Activated naive CD4-positive, alpha-beta T cell treated with anti-CD3 and anti-CD28 coated beads, Interleukin-2, amount 50 U/mL, for 16 hours (primary cell): ENCODE results near the gene MPP2.
"Not testable (repeated sequence)": the region's sequence is repeated elsewhere in the genome, so short reads cannot be mapped to it uniquely, and the experiment has no call there.

Experiments
- DNase-seq: peaks from one replicate; pipeline ENCODE4 v3.0.0-alpha.2; 2020

MPP2 gene

GRCh38 chr17:43907425-43907981 is at the start of gene MPP2:
Gene MPP2 (minus strand): TSS chr17:43907536. CDS start chr17:43904460, 3,076 bp downstream.
- DNase-seq: peak; percentile 65

- DNase-seq: no peak
Measured at GRCh38 chr17:43956222-43956621, 48.9 kb upstream of the MPP2 start.

- DNase-seq: no peak
Measured at GRCh38 chr17:43953746-43954145, 46.4 kb upstream of the MPP2 start, which contains the start of gene PYY. Gene PYY (minus strand): TSS chr17:43953940. CDS start chr17:43953483, 457 bp downstream.

GRCh38 chr17:43952724-43953666 is 45.7 kb upstream of the MPP2 start:
- no peak for DNase-seq

GRCh38 chr17:43952351-43952723 is 45.0 kb upstream of the MPP2 start:
- DNase-seq: no peak

- DNase-seq: no peak
Measured at GRCh38 chr17:43951750-43952149, 44.4 kb upstream of the MPP2 start.

GRCh38 chr17:43950554-43950953 is 43.2 kb upstream of the MPP2 start:
- DNase-seq: no peak

- DNase-seq: no peak
Measured at GRCh38 chr17:43949781-43950180, 42.4 kb upstream of the MPP2 start.

- DNase-seq: no peak
Measured at GRCh38 chr17:43946781-43947180, 39.4 kb upstream of the MPP2 start.

GRCh38 chr17:43945074-43945829 is 37.9 kb upstream of the MPP2 start:
- no peak for DNase-seq

GRCh38 chr17:43942051-43942685 is 34.8 kb upstream of the MPP2 start, which contains the start of gene PPY:
Gene PPY (minus strand): TSS chr17:43942476. CDS start chr17:43941654, 822 bp downstream.
- DNase-seq: no peak

- DNase-seq: peak; percentile 23
Measured at GRCh38 chr17:43940630-43941029, 33.3 kb upstream of the MPP2 start.

- DNase-seq: no peak
Measured at GRCh38 chr17:43939886-43940285, 32.5 kb upstream of the MPP2 start.

GRCh38 chr17:43939452-43939851 is 32.1 kb upstream of the MPP2 start:
- not testable (repeated sequence) for DNase-seq

GRCh38 chr17:43938838-43939182 is 31.5 kb upstream of the MPP2 start:
- DNase-seq: no peak

GRCh38 chr17:43936434-43936833 is 29.1 kb upstream of the MPP2 start:
- DNase-seq: no peak

- DNase-seq: no peak
Measured at GRCh38 chr17:43935926-43936261, 28.6 kb upstream of the MPP2 start.

- no peak for DNase-seq
Measured at GRCh38 chr17:43935204-43935925, 28.0 kb upstream of the MPP2 start.

- no peak for DNase-seq
Measured at GRCh38 chr17:43932923-43933322, 25.6 kb upstream of the MPP2 start.

GRCh38 chr17:43932357-43932756 is 25.0 kb upstream of the MPP2 start:
- no peak for DNase-seq

GRCh38 chr17:43931062-43931571 is 23.8 kb upstream of the MPP2 start:
- DNase-seq: no peak

GRCh38 chr17:43928609-43929008 is 21.3 kb upstream of the MPP2 start:
- no peak for DNase-seq
